ENCODE measurements around the gene SCP2D1.
"Not testable (repeated sequence)": the region's sequence is repeated elsewhere in the genome, so short reads cannot be mapped to it uniquely, and the experiment has no call there.

The SCP2D1 gene
- 0 reads per million in 2 donors for total RNA-seq

- DNase-seq = no peak
Observed at GRCh38 chr20:18813483-18813882, at the start of gene SCP2D1. TSS of gene SCP2D1 (plus strand) at chr20:18813783. CDS start at chr20:18813816, 33 bp downstream.

- no peak for DNase-seq
Observed at GRCh38 chr20:18767676-18768075, 45.9 kb upstream of the SCP2D1 start.

- DNase-seq = no peak
Observed at GRCh38 chr20:18773566-18773965, 40.0 kb upstream of the SCP2D1 start.

- DNase-seq = no peak
Observed at GRCh38 chr20:18774207-18774606, 39.4 kb upstream of the SCP2D1 start.

GRCh38 chr20:18775633-18776032 lies 38.0 kb upstream of the SCP2D1 start:
- no peak for DNase-seq

GRCh38 chr20:18778690-18779392 lies 34.7 kb upstream of the SCP2D1 start:
- no peak for DNase-seq

GRCh38 chr20:18780385-18781130 lies 33.0 kb upstream of the SCP2D1 start:
- no peak for DNase-seq

- no peak for DNase-seq
Observed at GRCh38 chr20:18781509-18781908, 32.1 kb upstream of the SCP2D1 start.

- no peak for DNase-seq
Observed at GRCh38 chr20:18783385-18783959, 30.1 kb upstream of the SCP2D1 start.

GRCh38 chr20:18787046-18787445 lies 26.5 kb upstream of the SCP2D1 start:
- not testable (repeated sequence) for DNase-seq

- no peak for DNase-seq
Observed at GRCh38 chr20:18788021-18788420, 25.6 kb upstream of the SCP2D1 start.

GRCh38 chr20:18790787-18791186 lies 22.8 kb upstream of the SCP2D1 start:
- DNase-seq = no peak

- peak; percentile 46 for DNase-seq
Observed at GRCh38 chr20:18793625-18794427, 19.8 kb upstream of the SCP2D1 start.

GRCh38 chr20:18794428-18794787 lies 19.2 kb upstream of the SCP2D1 start:
- no peak for DNase-seq

- no peak for DNase-seq
Observed at GRCh38 chr20:18795366-18795765, 18.2 kb upstream of the SCP2D1 start.

GRCh38 chr20:18796282-18796833 lies 17.2 kb upstream of the SCP2D1 start:
- DNase-seq = no peak

- no peak for DNase-seq
Observed at GRCh38 chr20:18801516-18801915, 12.1 kb upstream of the SCP2D1 start.

GRCh38 chr20:18802012-18802634 lies 11.5 kb upstream of the SCP2D1 start:
- no peak for DNase-seq

GRCh38 chr20:18805881-18806280 lies 7.7 kb upstream of the SCP2D1 start:
- no peak for DNase-seq

GRCh38 chr20:18808712-18809111 lies 4.9 kb upstream of the SCP2D1 start:
- DNase-seq = no peak

- no peak for DNase-seq
Observed at GRCh38 chr20:18811186-18811585, 2.4 kb upstream of the SCP2D1 start.

- DNase-seq = no peak
Observed at GRCh38 chr20:18811904-18812303, 1.7 kb upstream of the SCP2D1 start.
